Prostate gland (tissue), 2 donors: ENCODE results near the gene GLP2R. TPM values are rescaled to one million over a fixed set of nuclear protein-coding genes. Genes with fewer than 3 reads are reported as not detected.

Experiments
- DNase-seq: peaks from one replicate; pipeline ENCODE4 v3.0.0-alpha.2; 2019; ENCODE audit warnings: low spot score
- H3K27ac ChIP-seq, 2 donors: fragments of 200-600 bp; sonication (generic); 2 replicates each; pipeline ENCODE4 v1.5.1; 2017 to 2019
- H3K27me3 ChIP-seq: fragments of 200-600 bp; sonication (generic); replicated peaks from 2 replicates; pipeline ENCODE4 v1.5.1; 2019; ENCODE audit not compliant: insufficient read depth
- H3K36me3 ChIP-seq, 2 donors: fragments of 200-600 bp; sonication (generic); 1 replicate in 1 of 2; 2 replicates in 1 of 2; pipeline versions ENCODE4 v1.5.1 to v1.8.1; 2017 to 2019
- H3K4me1 ChIP-seq: fragments of 200-600 bp; sonication (generic); replicated peaks from 2 replicates; pipeline ENCODE4 v1.5.1; 2019
- H3K4me3 ChIP-seq, 2 donors: fragments of 200-600 bp; sonication (generic); 2 replicates each; pipeline ENCODE4 v1.5.1; 2017 to 2019
- H3K9me3 ChIP-seq: fragments of 200-600 bp; sonication (generic); 2 replicates; pipeline ENCODE4 v1.5.1; 2017
- POLR2A ChIP-seq: fragments of 450-650 bp; IDR thresholded peaks from one replicate; pipeline ENCODE4 v1.6.1; 2016; ENCODE audit warnings: antibody characterized with exemption, mild to moderate bottlenecking
- POLR2AphosphoS5 ChIP-seq: sonication (generic); formaldehyde crosslinking; IDR thresholded peaks from one replicate; pipeline ENCODE4 v1.6.1; 2017; ENCODE audit warnings: antibody characterized with exemption
- WGBS: methylation state at CpG from one replicate; pipeline ENCODE4 v1.1.5; 2018; 5-methylcytosine and 5-hydroxymethylcytosine counted together
- intact Hi-C: fragments of 100-400 bp; cut with DNase I; formaldehyde crosslinking; loops from one replicate; pipeline ENCODE4 v1.14.2; 2022
- total RNA-seq, 2 donors: library from RNA; depleted of rRNA; stranded (reverse); fragments of >200 nt; gene quantifications; one replicate each; pipeline ENCODE4 v1.1.0, GENCODE V29; 2016
- TF ChIP-seq, protein P1 (sequence below), 4 experiments: fragments of 200-600 bp in 2 of 4; fragments of 450-650 bp in 2 of 4; sonication (generic) in 2 of 4; IDR thresholded peaks; 1 replicate in 3 of 4; 2 replicates in 1 of 4; pipeline ENCODE4 v1.5.1; 2016 to 2019; ENCODE audit warnings: antibody characterized with exemption in 4 of 4, mild to moderate bottlenecking in 2 of 4, moderate library complexity in 2 of 4

GLP2R gene
- total RNA-seq, 2 donors from 2014 or later = 0.34 to 1.5 TPM

DNA sequence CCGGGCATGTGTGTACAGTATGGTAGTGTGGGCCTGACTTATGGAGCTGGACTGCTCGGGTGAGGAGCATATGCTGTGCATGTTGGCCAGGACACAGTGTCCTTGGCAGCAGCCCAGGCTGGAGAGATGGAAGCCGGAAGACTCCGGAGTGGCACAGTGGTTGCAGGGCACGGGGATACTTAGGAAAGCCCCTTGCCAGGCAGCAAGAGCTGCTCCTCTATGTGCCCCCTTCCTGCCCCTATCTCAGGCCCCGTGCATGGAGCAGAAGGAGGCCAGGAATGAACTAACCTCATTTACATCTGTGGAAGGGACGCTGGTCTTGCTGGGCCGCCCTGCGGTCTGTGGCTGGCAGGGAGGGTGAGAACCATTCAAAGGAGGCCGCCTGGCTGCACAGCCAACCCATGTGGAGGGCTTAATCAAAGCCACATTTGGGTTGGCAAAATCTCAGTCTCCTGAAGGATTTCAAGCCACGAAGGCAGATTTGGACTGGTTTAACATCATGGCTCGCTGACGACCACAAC is 111.6 kb downstream of the GLP2R start:
- Histone ChIP-seq H3K9me3 (no peaks in the 10 kb centered on the region), H3K4me3 (no peak overlapping the region), H3K27me3 (no peaks in the 10 kb centered on the region), H3K4me1 (no peaks in the 10 kb centered on the region), H3K36me3 (no peaks in the 10 kb centered on the region), H3K27ac (peak overlapping the region; percentile 41 to 48)
- TF ChIP-seq, protein P1, sequence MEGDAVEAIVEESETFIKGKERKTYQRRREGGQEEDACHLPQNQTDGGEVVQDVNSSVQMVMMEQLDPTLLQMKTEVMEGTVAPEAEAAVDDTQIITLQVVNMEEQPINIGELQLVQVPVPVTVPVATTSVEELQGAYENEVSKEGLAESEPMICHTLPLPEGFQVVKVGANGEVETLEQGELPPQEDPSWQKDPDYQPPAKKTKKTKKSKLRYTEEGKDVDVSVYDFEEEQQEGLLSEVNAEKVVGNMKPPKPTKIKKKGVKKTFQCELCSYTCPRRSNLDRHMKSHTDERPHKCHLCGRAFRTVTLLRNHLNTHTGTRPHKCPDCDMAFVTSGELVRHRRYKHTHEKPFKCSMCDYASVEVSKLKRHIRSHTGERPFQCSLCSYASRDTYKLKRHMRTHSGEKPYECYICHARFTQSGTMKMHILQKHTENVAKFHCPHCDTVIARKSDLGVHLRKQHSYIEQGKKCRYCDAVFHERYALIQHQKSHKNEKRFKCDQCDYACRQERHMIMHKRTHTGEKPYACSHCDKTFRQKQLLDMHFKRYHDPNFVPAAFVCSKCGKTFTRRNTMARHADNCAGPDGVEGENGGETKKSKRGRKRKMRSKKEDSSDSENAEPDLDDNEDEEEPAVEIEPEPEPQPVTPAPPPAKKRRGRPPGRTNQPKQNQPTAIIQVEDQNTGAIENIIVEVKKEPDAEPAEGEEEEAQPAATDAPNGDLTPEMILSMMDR (IDR thresholded peaks at IDR 0.05) = no peak
- peak; percentile 69 for TF ChIP-seq POLR2AphosphoS5
- intact Hi-C loops = no loop called here
- peak; percentile 73 for DNase-seq
- 53% methylated on average over 13 of the region's 13 CpGs for WGBS

DNA sequence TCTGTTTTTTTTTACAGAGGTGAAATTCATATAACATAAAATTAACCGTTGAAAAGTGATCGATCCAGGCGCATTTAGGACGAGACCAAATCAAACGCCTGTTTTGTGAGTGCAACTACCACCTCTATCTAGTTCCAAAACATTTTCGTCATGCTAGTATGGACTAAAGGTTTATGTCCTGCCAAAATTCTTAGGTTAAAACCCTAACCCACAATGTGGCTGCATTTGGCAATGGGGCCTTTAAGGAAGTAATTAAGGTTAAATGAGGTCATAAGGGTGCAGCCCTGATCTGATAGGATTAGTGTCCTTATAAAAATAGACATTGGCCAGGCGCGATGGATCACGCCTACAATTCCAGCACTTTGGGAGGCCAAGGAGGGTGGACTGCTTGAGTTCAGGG is 112.2 kb downstream of the GLP2R start:
- H3K4me1 ChIP-seq = no peaks in the 10 kb centered on the region
- WGBS = 97% methylated on average over 9 of the region's 9 CpGs
- H3K27me3 ChIP-seq = no peaks in the 10 kb centered on the region
- DNase-seq = no peak
- intact Hi-C loops = no loop called here
- no peaks in the 10 kb centered on the region for H3K9me3 ChIP-seq
- no peak overlapping the region for H3K4me3 ChIP-seq
- peak overlapping the region; percentile 41 to 48 for H3K27ac ChIP-seq
- TF ChIP-seq POLR2AphosphoS5 = no peak
- no peak for TF ChIP-seq POLR2A
- TF ChIP-seq, protein P1 (IDR thresholded peaks at IDR 0.05) = no peak
- H3K36me3 ChIP-seq = no peaks in the 10 kb centered on the region

DNA sequence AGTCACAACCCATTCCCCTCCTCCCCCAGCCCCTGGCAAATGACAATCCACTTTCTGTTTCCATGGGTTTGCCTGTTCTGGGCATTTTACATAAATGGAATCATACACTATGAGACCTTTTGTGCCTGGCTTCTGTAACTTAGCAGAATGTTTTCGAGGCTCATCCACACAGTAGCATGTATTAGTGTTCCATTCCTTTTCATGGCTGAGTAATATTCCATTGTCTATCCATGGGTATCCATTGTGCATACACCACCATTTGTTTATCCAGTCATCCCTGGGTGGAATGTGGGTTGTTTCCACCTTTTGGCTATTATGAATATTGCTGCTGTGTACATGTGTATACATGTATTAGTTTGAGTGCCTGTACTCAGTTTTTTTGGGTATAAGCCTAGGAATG is 113.0 kb downstream of the GLP2R start:
- Histone ChIP-seq H3K4me1 (no peaks in the 10 kb centered on the region), H3K27ac (no peak overlapping the region), H3K27me3 (no peaks in the 10 kb centered on the region), H3K4me3 (no peak overlapping the region), H3K9me3 (no peaks in the 10 kb centered on the region), H3K36me3 (no peaks in the 10 kb centered on the region)
- TF ChIP-seq POLR2AphosphoS5 (no peak), POLR2A (no peak)
- TF ChIP-seq, protein P1 (IDR thresholded peaks at IDR 0.05) = no peak
- 88% methylated on average over 1 of the region's 1 CpG for WGBS
- intact Hi-C loops = no loop called here
- DNase-seq = no peak

- Histone ChIP-seq H3K9me3 (no peaks in the 10 kb centered on the region), H3K27me3 (no peaks in the 10 kb centered on the region), H3K36me3 (no peaks in the 10 kb centered on the region), H3K4me1 (no peaks in the 10 kb centered on the region), H3K27ac (no peak overlapping the region), H3K4me3 (no peak overlapping the region)
- intact Hi-C loops = no loop called here
- 69% methylated on average over 9 of the region's 9 CpGs for WGBS
- TF ChIP-seq POLR2AphosphoS5 (no peak), POLR2A (no peak)
- TF ChIP-seq, protein P1 (IDR thresholded peaks at IDR 0.05) = no peak
- DNase-seq = no peak
Observed at GRCh38 chr17:9940841-9941240, 115.1 kb downstream of the GLP2R start.

DNA sequence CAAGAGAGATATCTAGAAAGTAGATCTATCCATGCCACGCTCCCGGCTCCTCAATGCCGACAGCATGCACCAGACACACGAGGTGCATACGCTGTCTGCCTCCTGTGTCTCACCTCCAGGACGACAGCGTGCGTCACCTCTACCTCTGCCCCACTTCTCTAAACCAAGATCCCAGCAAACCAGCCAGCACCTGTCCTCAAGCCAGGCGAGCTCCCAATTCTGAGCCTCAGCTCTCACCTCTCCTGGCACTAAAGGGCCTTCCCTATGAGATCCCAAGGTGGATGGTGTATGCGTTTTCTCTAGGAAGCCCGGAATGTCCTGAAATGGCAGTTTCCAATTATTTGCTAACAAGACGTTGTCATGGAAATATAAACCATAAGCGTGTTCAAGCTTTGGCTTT is 115.6 kb downstream of the GLP2R start:
- H3K4me3 ChIP-seq = no peak overlapping the region
- TF ChIP-seq, protein P1 (IDR thresholded peaks at IDR 0.05) = no peak
- TF ChIP-seq POLR2AphosphoS5 = no peak
- no peak for TF ChIP-seq POLR2A
- 55% methylated on average over 13 of the region's 13 CpGs for WGBS
- no peaks in the 10 kb centered on the region for H3K36me3 ChIP-seq
- no peaks in the 10 kb centered on the region for H3K9me3 ChIP-seq
- H3K27me3 ChIP-seq = no peaks in the 10 kb centered on the region
- no peaks in the 10 kb centered on the region for H3K4me1 ChIP-seq
- intact Hi-C loops = no loop called here
- no peak overlapping the region for H3K27ac ChIP-seq
- no peak for DNase-seq
